GM23338 (cell line): Measurements from ENCODE around the gene FHAD1. TPM values are rescaled to one million over a fixed set of nuclear protein-coding genes. Genes with fewer than 3 reads are reported as not detected.

Experiments
- ATAC-seq: fragments of 200-7000 bp; cut with Tn5 transposase; 3 replicates; pipeline ENCODE4 v1.9.1; 2020
- DNase-seq: peaks from one replicate; pipeline ENCODE4 v3.0.0-alpha.2; 2015; ENCODE audit warnings: low spot score
- H2AFZ ChIP-seq: fragments of 200-600 bp; sonication (generic); 2 replicates; pipeline ENCODE4 v1.8.0; 2016; ENCODE audit warnings: antibody characterized with exemption, mild to moderate bottlenecking, moderate library complexity
- H3F3A ChIP-seq: fragments of 200-600 bp; sonication (generic); replicated peaks from 2 replicates; pipeline ENCODE4 v1.8.0; 2017; ENCODE audit warnings: antibody characterized with exemption, mixed run types, low read depth
- H3K27ac ChIP-seq: fragments of 200-600 bp; sonication (generic); 2 replicates; pipeline ENCODE4 v1.6.1; 2016; ENCODE audit warnings: low read depth
- H3K27me3 ChIP-seq: fragments of 200-600 bp; sonication (generic); 2 replicates; pipeline ENCODE4 v1.8.0; 2016; ENCODE audit warnings: mild to moderate bottlenecking, mixed run types, moderate library complexity; ENCODE audit not compliant: insufficient read depth
- H3K36me3 ChIP-seq: fragments of 200-600 bp; sonication (generic); 2 replicates; pipeline ENCODE4 v1.8.0; 2016; ENCODE audit warnings: mild to moderate bottlenecking; ENCODE audit not compliant: insufficient read depth
- H3K4me1 ChIP-seq: fragments of 200-600 bp; sonication (generic); 2 replicates; pipeline ENCODE4 v1.8.0; 2016; ENCODE audit warnings: mild to moderate bottlenecking, moderate library complexity; ENCODE audit not compliant: insufficient read depth
- H3K4me2 ChIP-seq: fragments of 200-600 bp; sonication (generic); 2 replicates; pipeline ENCODE4 v1.7.1; 2017; ENCODE audit warnings: mixed run types
- H3K4me3 ChIP-seq: fragments of 200-600 bp; sonication (generic); 2 replicates; pipeline ENCODE4 v1.6.1; 2016; ENCODE audit warnings: mixed run types
- H3K79me2 ChIP-seq: fragments of 200-600 bp; sonication (generic); replicated peaks from 2 replicates; pipeline ENCODE4 v1.8.0; 2017; ENCODE audit warnings: mild to moderate bottlenecking; ENCODE audit not compliant: insufficient read depth
- H3K9me2 ChIP-seq: fragments of 200-600 bp; sonication (generic); 2 replicates; pipeline ENCODE4 v1.8.0; 2017; ENCODE audit not compliant: insufficient read depth
- H4K20me1 ChIP-seq: fragments of 200-600 bp; sonication (generic); replicated peaks from 2 replicates; pipeline ENCODE4 v1.8.0; 2017; ENCODE audit warnings: mild to moderate bottlenecking; ENCODE audit not compliant: insufficient read depth
- H3K27ac Mint-ChIP-seq: 2 replicates; pipeline ENCODE4 v1.8.0; 2020; ENCODE audit warnings: inconsistent platforms, mild to moderate bottlenecking, moderate library complexity, mixed read lengths
- H3K27me3 Mint-ChIP-seq: 3 replicates; pipeline ENCODE4 v1.8.0; 2022; ENCODE audit warnings: low read depth, mild to moderate bottlenecking, moderate library complexity, mixed read lengths, inconsistent platforms; ENCODE audit not compliant: insufficient read depth, poor library complexity
- H3K36me3 Mint-ChIP-seq: 3 replicates; pipeline ENCODE4 v1.8.0; 2021; ENCODE audit warnings: low read depth, mild to moderate bottlenecking, inconsistent platforms, moderate library complexity, mixed read lengths
- H3K4me1 Mint-ChIP-seq: 3 replicates; pipeline ENCODE4 v1.8.0; 2020; ENCODE audit warnings: mild to moderate bottlenecking, inconsistent platforms, mixed read lengths
- H3K4me3 Mint-ChIP-seq: 3 replicates; pipeline ENCODE4 v1.8.0; 2021; ENCODE audit warnings: moderate library complexity, mild to moderate bottlenecking, inconsistent platforms, mixed read lengths
- H3K9me3 Mint-ChIP-seq: 3 replicates; pipeline ENCODE4 v1.8.0; 2020; ENCODE audit warnings: moderate library complexity, mild to moderate bottlenecking, inconsistent platforms, mixed read lengths
- CREB1 ChIP-seq: fragments of 250-450 bp; sonication (Bioruptor Pico); IDR thresholded peaks from 2 replicates; pipeline ENCODE4 v1.5.0; 2020; ENCODE audit warnings: low read depth, mild to moderate bottlenecking, moderate library complexity
- EZH2 ChIP-seq: fragments of 200-600 bp; sonication (generic); IDR thresholded peaks from one replicate; pipeline ENCODE4 v1.8.0; 2017; ENCODE audit warnings: antibody characterized with exemption, mild to moderate bottlenecking, low read depth; ENCODE audit not compliant: unreplicated experiment
- EZH2phosphoT487 ChIP-seq: fragments of 200-600 bp; sonication (generic); IDR thresholded peaks from one replicate; pipeline ENCODE4 v1.8.1; 2018; ENCODE audit warnings: antibody characterized with exemption; ENCODE audit not compliant: unreplicated experiment
- JUNB ChIP-seq: IDR thresholded peaks from one replicate; pipeline ENCODE4 v1.6.1; 2016; ENCODE audit warnings: antibody characterized with exemption; ENCODE audit not compliant: unreplicated experiment
- POLR2AphosphoS5 ChIP-seq: IDR thresholded peaks from 2 replicates; pipeline ENCODE4 v1.6.1; 2016; ENCODE audit warnings: antibody characterized with exemption, low read depth
- ZNF114 ChIP-seq: fragments of 250-450 bp; sonication (Bioruptor Pico); IDR thresholded peaks from 2 replicates; pipeline ENCODE4 v1.5.0; 2020; ENCODE audit warnings: mild to moderate bottlenecking, moderate library complexity
- polyA plus RNA-seq: library from polyadenylated mRNA; unstranded; fragments of >200 nt; fragmentation: Nextera tagmentation; extraction: Ambion mirVana; gene quantifications from 2 replicates; pipeline ENCODE4 v1.2.1, GENCODE V29; 2016
- total RNA-seq: library from RNA; depleted of rRNA; stranded (reverse); fragments of >200 nt; shearing (Covaris generic); gene quantifications from 2 replicates; pipeline ENCODE4 v1.2.3, GENCODE V29; 2014
- TF ChIP-seq, protein P1 (sequence below), 2 experiments: fragments of 200-600 bp in 1 of 2; sonication (generic) in 1 of 2; conservative IDR thresholded peaks; 2 replicates each; pipeline versions ENCODE4 v1.5.1 to v1.6.1; 2016 to 2017; ENCODE audit warnings: antibody characterized with exemption in 2 of 2, low read depth in 2 of 2, mild to moderate bottlenecking in 2 of 2, moderate library complexity in 1 of 2

Gene FHAD1
- total and polyA plus RNA-seq, 2 experiments from 2014 or later: 1.8 to 3.3 TPM

DNA sequence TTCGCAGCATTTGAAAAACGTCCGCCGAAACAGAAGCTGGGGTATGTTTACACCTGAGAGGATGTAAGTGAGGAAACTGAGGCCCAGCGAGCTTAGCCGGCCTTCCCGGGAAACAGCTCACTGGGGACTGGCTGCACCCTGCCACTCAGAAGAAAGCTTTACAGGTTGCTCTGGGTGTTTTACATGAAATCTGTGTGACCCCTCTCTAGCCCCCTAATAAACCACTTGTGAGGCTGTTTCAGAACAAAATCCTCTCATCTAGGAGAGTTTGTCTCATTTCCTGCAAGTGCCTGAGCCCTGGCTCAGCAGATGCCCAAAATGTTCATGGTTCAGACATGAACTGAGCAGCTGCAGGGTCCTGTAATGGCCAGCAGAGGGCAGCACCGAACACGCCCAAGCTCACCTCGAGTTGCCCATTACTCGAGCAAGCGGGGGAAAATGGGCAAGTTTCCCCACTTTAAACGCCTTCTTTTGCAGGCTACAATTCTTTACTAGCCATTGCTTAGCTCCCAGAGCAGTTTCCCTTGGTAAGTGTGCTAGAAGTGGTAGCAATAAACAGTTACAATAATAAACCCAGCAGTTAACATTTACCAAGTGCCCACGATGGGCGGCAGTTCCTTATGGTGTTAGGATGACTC lies 76.4 kb downstream of the FHAD1 start:
- Mint-ChIP-seq H3K4me1 (peaks cover 28% of the 10 kb centered on the region), H3K4me3 (no peak overlapping the region), H3K36me3 (no peaks in the 10 kb centered on the region), H3K27me3 (peaks cover 7% of the 10 kb centered on the region), H3K27ac (no peak overlapping the region), H3K9me3 (peaks cover 6% of the 10 kb centered on the region; the same call in 1 of the 3 replicates)
- Histone ChIP-seq H3K79me2 (no peaks in the 10 kb centered on the region), H3K27ac (no peak overlapping the region), H3F3A (no peaks in the 10 kb centered on the region), H3K36me3 (no peaks in the 10 kb centered on the region), H3K27me3 (no peaks in the 10 kb centered on the region), H4K20me1 (no peaks in the 10 kb centered on the region), H3K4me1 (peaks cover 22% of the 10 kb centered on the region; the same call in 1 of the 2 replicates), H3K4me3 (no peak overlapping the region), H3K9me2 (no peaks in the 10 kb centered on the region; the same call in 1 of the 2 replicates), H2AFZ (peak overlapping the region; percentile 69; the same call in 1 of the 2 replicates), H3K4me2 (no peak overlapping the region)
- ATAC-seq (peak; percentile 90), DNase-seq (peak; percentile 83)
- TF ChIP-seq POLR2AphosphoS5: no peak
- TF ChIP-seq, protein P1, sequence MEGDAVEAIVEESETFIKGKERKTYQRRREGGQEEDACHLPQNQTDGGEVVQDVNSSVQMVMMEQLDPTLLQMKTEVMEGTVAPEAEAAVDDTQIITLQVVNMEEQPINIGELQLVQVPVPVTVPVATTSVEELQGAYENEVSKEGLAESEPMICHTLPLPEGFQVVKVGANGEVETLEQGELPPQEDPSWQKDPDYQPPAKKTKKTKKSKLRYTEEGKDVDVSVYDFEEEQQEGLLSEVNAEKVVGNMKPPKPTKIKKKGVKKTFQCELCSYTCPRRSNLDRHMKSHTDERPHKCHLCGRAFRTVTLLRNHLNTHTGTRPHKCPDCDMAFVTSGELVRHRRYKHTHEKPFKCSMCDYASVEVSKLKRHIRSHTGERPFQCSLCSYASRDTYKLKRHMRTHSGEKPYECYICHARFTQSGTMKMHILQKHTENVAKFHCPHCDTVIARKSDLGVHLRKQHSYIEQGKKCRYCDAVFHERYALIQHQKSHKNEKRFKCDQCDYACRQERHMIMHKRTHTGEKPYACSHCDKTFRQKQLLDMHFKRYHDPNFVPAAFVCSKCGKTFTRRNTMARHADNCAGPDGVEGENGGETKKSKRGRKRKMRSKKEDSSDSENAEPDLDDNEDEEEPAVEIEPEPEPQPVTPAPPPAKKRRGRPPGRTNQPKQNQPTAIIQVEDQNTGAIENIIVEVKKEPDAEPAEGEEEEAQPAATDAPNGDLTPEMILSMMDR (conservative IDR thresholded peaks at IDR 0.05; ENCODE audit: low read depth in 2 of 2): peak; percentile 93 to 95

DNA sequence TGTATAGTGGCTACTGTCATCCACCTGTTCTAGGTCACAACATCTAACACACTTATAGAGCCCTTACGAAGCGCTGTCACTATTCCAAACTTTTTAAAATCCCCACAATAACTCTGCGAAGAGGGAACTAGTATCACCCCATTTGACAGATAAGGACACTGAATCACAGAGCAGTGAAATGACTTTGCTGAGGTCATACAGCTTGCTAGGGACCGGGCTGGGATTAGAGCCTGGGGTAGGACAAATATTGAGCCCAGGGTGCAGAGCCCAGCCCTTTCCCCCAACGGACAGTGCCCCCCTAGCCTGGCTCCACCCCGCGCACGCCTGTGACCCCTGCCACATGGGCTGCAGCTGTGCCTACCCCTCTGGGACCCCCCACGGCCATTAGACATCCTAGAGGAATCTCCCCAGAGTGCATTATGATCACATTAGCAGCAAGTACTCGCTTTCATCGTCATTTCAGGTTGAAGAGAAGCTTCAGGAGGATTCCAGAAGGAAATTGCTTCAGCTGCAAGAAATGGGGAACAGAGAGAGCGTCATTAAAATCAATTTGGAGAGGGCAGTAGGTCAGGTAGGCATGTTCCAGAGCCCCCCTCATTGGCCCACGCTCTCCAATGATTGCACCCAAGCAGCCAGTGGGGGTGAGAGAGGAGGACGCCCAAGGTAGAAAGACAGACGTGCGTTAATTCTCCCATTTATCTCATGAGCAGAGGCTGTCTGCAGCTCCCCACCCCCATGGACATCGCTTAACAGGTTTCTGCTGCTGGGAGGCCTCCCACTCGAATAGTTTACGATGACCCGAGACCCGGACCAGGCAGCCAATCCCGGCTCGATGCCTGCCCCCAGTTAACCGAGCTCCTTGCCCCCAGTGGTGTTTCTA lies 77.2 kb downstream of the FHAD1 start:
- no peak overlapping the region for H3K4me2 ChIP-seq
- Mint-ChIP-seq H3K4me1 (peaks cover 28% of the 10 kb centered on the region), H3K4me3 (no peak overlapping the region), H3K9me3 (peaks cover 6% of the 10 kb centered on the region; the same call in 1 of the 3 replicates), H3K27me3 (peaks cover 7% of the 10 kb centered on the region), H3K27ac (no peak overlapping the region), H3K36me3 (no peaks in the 10 kb centered on the region)
- no peaks in the 10 kb centered on the region; the same call in 1 of the 2 replicates for H3K9me2 ChIP-seq
- no peaks in the 10 kb centered on the region for H3K27me3 ChIP-seq
- no peaks in the 10 kb centered on the region for H3K79me2 ChIP-seq
- H4K20me1 ChIP-seq: no peaks in the 10 kb centered on the region
- TF ChIP-seq EZH2: no peak
- no peaks in the 10 kb centered on the region for H3F3A ChIP-seq
- ATAC-seq (peak; percentile 52), DNase-seq (peak; percentile 25)
- peak overlapping the region; percentile 69; the same call in 1 of the 2 replicates for H2AFZ ChIP-seq
- H3K36me3 ChIP-seq: no peaks in the 10 kb centered on the region
- no peak overlapping the region for H3K4me3 ChIP-seq
- H3K27ac ChIP-seq: no peak overlapping the region
- H3K4me1 ChIP-seq: peaks cover 22% of the 10 kb centered on the region; the same call in 1 of the 2 replicates

DNA sequence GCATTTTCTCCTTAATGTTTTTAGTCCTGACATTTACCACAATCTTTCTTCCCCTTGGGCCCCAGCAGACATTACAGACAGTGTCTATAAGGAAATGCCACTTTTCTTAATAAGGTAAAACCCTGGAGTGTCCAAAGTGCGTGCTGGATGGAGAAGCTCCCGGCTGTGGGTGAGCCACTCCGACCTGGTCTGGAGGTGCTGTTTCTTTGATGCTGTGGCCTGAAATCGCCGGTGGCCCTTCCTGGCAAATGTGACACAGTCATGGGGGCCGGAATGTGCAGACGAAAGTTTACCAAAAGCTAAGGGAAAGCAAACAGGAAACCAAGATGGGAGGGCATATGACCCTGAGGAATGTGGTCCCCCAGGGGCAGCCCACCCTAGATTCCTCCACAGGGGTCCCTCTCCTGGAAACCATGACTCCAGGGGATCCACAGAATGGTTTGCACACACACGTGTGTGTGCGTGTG lies 77.9 kb downstream of the FHAD1 start:
- no peaks in the 10 kb centered on the region; the same call in 1 of the 2 replicates for H3K9me2 ChIP-seq
- Mint-ChIP-seq H3K36me3 (no peaks in the 10 kb centered on the region), H3K27ac (0 out of 2 replicates have a peak overlapping the region, but pooled peaks have one; percentile 1), H3K4me1 (peaks cover 28% of the 10 kb centered on the region), H3K9me3 (peaks cover 6% of the 10 kb centered on the region; the same call in 1 of the 3 replicates), H3K4me3 (no peak overlapping the region), H3K27me3 (peaks cover 7% of the 10 kb centered on the region)
- DNase-seq (no peak), ATAC-seq (no peak)
- no peaks in the 10 kb centered on the region for H3F3A ChIP-seq
- H3K27ac ChIP-seq: no peak overlapping the region
- no peak overlapping the region for H3K4me3 ChIP-seq
- H3K27me3 ChIP-seq: no peaks in the 10 kb centered on the region
- H3K4me1 ChIP-seq: peaks cover 22% of the 10 kb centered on the region; the same call in 1 of the 2 replicates
- H3K4me2 ChIP-seq: no peak overlapping the region
- H3K79me2 ChIP-seq: no peaks in the 10 kb centered on the region
- 0 out of 2 replicates have a peak overlapping the region, but pooled peaks have one; percentile 38 for H2AFZ ChIP-seq
- no peaks in the 10 kb centered on the region for H3K36me3 ChIP-seq
- H4K20me1 ChIP-seq: no peaks in the 10 kb centered on the region
- TF ChIP-seq EZH2phosphoT487 (no peak), CREB1 (CRISPR knock-in tag) (no peak), ZNF114 (CRISPR knock-in tag) (no peak), JUNB (no peak)
- TF ChIP-seq, protein P1 (conservative IDR thresholded peaks at IDR 0.05; ENCODE audit: low read depth in 2 of 2): no peak
